Uterus (tissue), 4 donors: ENCODE measurements around the gene IL17F. TPM values are rescaled to one million over a fixed set of nuclear protein-coding genes. Genes with fewer than 3 reads are reported as not detected.

Source experiments
- DNase-seq, 2 donors: peaks; one replicate each; pipeline ENCODE4 v3.0.0-alpha.2; 2019 to 2020
- H3K27ac ChIP-seq, 2 donors: fragments of 200-600 bp; sonication (generic); 1 replicate in 1 of 2; 2 replicates in 1 of 2; pipeline ENCODE4 v1.5.1; 2016 to 2018
- H3K27me3 ChIP-seq, 2 donors: fragments of 200-600 bp; sonication (generic); one replicate each; pipeline ENCODE4 v1.5.1; 2018 to 2019; ENCODE audit warnings: control low read depth in 1 of 2
- H3K36me3 ChIP-seq, 2 donors: fragments of 200-600 bp; sonication (generic); one replicate each; pipeline ENCODE4 v1.5.1; 2019; ENCODE audit warnings: control low read depth in 1 of 2
- H3K4me1 ChIP-seq, 2 donors: fragments of 200-600 bp; sonication (generic); one replicate each; pipeline ENCODE4 v1.5.1; 2018 to 2019; ENCODE audit warnings: control low read depth in 1 of 2
- H3K4me3 ChIP-seq, 2 donors: fragments of 200-600 bp; sonication (generic); 1 replicate in 1 of 2; 2 replicates in 1 of 2; pipeline ENCODE4 v1.5.1; 2018 to 2019; ENCODE audit warnings: mild to moderate bottlenecking in 1 of 2
- H3K9me3 ChIP-seq, 2 donors: fragments of 200-600 bp; sonication (generic); one replicate each; pipeline ENCODE4 v1.5.1; 2019; ENCODE audit warnings: control low read depth in 1 of 2
- POLR2A ChIP-seq, 2 donors: fragments of 450-650 bp; IDR thresholded peaks; one replicate each; pipeline ENCODE4 v1.6.1; 2016; ENCODE audit warnings: antibody characterized with exemption in 2 of 2, mild to moderate bottlenecking in 1 of 2, moderate library complexity in 1 of 2
- intact Hi-C: fragments of 100-400 bp; cut with DNase I; formaldehyde crosslinking; loops from one replicate; pipeline ENCODE4 v1.15.1; 2023; ENCODE audit warnings: low total_unique reads
- total RNA-seq, 4 donors: library from RNA; depleted of rRNA in 3 of 4; stranded (reverse); fragments of >200 nt in 3 of 4; gene quantifications; one replicate each; pipeline versions ENCODE4 v1.1.0 to v1.2.4, GENCODE V29; 2014 to 2023
- TF ChIP-seq, protein P1 (sequence below), 4 experiments: fragments of 200-600 bp in 2 of 4; fragments of 450-650 bp in 2 of 4; sonication (generic) in 2 of 4; IDR thresholded peaks; one replicate each; pipeline ENCODE4 v1.5.1; 2016 to 2019; ENCODE audit warnings: antibody characterized with exemption in 4 of 4, mild to moderate bottlenecking in 2 of 4, moderate library complexity in 1 of 4
- donor health status: DM: yes; HTN: yes; CAD: no.

Gene IL17F
- total RNA-seq, 4 donors from 2014 or later = not detected

DNA sequence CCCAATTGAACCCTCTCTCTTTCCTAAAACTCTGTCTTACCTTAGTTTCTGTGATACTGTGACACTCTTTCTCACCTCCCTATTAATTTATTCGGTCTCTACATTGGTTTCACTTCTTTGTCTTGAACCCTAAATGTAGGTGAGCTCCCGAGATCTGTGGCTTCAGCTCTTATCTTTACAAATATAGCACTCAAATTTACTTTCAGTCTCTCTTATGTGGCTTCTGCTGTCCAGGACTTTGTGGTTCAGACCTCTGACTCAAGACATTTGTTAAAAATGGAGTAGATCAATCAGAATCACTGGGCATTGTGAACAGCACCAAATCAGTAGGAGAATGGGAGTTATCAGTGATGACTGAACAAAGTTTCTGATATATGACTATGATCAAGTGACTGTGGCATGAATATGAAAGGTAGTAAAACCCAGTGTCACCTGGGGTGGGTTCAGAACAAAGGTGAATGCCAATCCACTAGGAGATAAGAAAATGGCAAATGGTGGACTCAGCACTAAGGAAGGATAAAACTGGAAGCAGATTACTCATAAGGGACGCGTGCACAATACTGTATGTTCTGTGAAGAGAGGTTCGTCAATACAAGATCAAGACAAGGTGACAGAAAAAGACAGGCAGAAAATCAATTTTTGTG is 27.2 kb downstream of the IL17F start:
- H3K27me3 ChIP-seq = no peaks in the 10 kb centered on the region
- no peak for TF ChIP-seq POLR2A (IDR thresholded peaks at IDR 0.05)
- no peaks in the 10 kb centered on the region for H3K9me3 ChIP-seq
- intact Hi-C loops = no loop called here
- H3K27ac ChIP-seq = no peak overlapping the region
- no peak overlapping the region for H3K4me3 ChIP-seq
- no peak for DNase-seq
- H3K4me1 ChIP-seq = no peaks in the 10 kb centered on the region
- no peaks in the 10 kb centered on the region for H3K36me3 ChIP-seq

DNA sequence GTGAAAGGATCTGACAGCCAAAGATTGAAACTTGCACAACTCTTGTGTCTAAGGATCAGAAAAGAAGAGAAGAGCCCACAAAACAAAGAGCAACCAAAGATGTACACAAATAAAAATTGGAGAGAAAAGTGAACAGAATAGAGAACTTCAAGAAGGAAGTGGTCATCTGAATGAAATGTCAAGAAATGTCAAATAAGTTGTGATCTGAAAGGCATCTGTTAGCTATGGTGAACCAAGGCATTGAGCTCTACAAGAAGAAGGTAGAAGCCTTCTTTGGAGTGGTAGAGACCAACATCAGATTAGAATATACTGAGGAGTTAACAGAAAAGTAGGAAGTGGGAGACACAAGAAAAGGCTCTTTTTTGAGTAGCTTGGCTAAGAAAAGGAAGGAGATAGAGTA is 28.5 kb downstream of the IL17F start:
- H3K4me1 ChIP-seq = no peaks in the 10 kb centered on the region
- no peak for TF ChIP-seq POLR2A (IDR thresholded peaks at IDR 0.05)
- TF ChIP-seq, protein P1, sequence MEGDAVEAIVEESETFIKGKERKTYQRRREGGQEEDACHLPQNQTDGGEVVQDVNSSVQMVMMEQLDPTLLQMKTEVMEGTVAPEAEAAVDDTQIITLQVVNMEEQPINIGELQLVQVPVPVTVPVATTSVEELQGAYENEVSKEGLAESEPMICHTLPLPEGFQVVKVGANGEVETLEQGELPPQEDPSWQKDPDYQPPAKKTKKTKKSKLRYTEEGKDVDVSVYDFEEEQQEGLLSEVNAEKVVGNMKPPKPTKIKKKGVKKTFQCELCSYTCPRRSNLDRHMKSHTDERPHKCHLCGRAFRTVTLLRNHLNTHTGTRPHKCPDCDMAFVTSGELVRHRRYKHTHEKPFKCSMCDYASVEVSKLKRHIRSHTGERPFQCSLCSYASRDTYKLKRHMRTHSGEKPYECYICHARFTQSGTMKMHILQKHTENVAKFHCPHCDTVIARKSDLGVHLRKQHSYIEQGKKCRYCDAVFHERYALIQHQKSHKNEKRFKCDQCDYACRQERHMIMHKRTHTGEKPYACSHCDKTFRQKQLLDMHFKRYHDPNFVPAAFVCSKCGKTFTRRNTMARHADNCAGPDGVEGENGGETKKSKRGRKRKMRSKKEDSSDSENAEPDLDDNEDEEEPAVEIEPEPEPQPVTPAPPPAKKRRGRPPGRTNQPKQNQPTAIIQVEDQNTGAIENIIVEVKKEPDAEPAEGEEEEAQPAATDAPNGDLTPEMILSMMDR (IDR thresholded peaks at IDR 0.05) = no peak
- H3K9me3 ChIP-seq = no peaks in the 10 kb centered on the region
- no peak overlapping the region for H3K27ac ChIP-seq
- no peaks in the 10 kb centered on the region for H3K36me3 ChIP-seq
- no peak for DNase-seq
- H3K4me3 ChIP-seq = no peak overlapping the region
- no peaks in the 10 kb centered on the region for H3K27me3 ChIP-seq
- intact Hi-C loops = no loop called here

DNA sequence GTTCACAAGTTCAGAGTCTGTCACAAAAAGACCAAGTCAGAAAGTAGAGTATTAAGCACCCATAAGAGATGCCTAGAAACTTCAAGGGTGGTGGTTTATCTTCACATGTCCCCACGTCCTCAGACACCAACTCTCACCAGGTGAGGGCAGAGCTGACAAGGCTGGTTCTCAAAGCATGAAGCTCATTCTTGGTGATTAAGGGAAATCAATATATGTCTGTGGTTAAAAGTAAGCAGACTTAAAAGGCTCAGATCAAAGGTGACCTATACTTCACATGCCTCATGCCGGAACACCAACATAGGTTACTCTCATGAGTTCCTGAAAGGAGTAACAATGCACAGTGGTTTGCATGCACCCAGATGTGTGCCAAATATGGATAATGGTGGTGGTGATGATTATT is 31.2 kb downstream of the IL17F start:
- Histone ChIP-seq H3K36me3 (no peaks in the 10 kb centered on the region), H3K4me3 (no peak overlapping the region), H3K4me1 (no peaks in the 10 kb centered on the region), H3K9me3 (no peaks in the 10 kb centered on the region), H3K27ac (no peak overlapping the region), H3K27me3 (no peaks in the 10 kb centered on the region)
- TF ChIP-seq POLR2A (IDR thresholded peaks at IDR 0.05) = no peak
- TF ChIP-seq, protein P1 (IDR thresholded peaks at IDR 0.05) = no peak
- no peak for DNase-seq
- intact Hi-C loops = no loop called here

DNA sequence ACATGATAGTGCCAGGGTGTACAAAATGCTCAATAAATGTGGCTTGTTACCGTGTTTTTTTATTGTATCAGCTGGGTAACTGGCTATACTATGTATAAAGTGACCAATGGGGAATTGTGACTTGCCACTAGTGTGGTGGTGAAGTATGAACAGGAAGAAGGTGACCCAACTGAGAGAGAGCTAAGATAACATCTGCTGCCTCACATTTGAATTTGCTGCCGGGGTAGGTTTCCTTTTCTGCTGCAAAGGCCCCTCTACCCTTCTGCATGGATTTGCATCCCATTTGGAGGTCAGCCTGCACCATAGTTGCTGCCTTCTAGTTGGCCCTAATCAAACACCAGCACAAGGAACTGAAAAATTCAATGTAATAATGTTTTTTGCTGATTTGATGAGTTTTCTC is 34.1 kb downstream of the IL17F start:
- H3K9me3 ChIP-seq = no peaks in the 10 kb centered on the region
- H3K36me3 ChIP-seq = no peaks in the 10 kb centered on the region
- no peak for TF ChIP-seq POLR2A (IDR thresholded peaks at IDR 0.05)
- TF ChIP-seq, protein P1 (IDR thresholded peaks at IDR 0.05) = no peak
- H3K27me3 ChIP-seq = no peaks in the 10 kb centered on the region
- H3K4me3 ChIP-seq = no peak overlapping the region
- no peak for DNase-seq
- intact Hi-C loops = no loop called here
- H3K4me1 ChIP-seq = no peaks in the 10 kb centered on the region
- no peak overlapping the region for H3K27ac ChIP-seq

DNA sequence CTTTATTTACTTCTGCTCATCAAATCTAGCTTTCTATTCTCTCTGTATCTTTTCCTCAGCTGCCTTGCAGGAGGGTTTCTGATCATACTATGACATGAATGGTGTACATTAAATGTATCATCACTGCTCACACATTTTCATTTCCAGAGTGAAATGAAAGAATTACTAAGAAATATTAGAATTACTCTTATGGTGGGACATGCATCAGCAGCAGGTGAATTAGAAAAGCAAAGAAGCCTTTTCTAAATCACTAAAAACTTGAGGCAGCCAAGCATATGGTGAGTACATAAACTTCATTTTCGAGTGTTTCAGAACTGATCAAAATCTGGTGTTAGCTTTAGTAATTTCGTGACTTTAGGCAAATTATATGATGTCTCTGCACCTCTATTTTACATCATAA is 34.5 kb downstream of the IL17F start:
- Histone ChIP-seq H3K27ac (no peak overlapping the region), H3K36me3 (no peaks in the 10 kb centered on the region), H3K9me3 (no peaks in the 10 kb centered on the region), H3K27me3 (no peaks in the 10 kb centered on the region), H3K4me3 (no peak overlapping the region), H3K4me1 (no peaks in the 10 kb centered on the region)
- no peak for TF ChIP-seq POLR2A (IDR thresholded peaks at IDR 0.05)
- TF ChIP-seq, protein P1 (IDR thresholded peaks at IDR 0.05) = no peak
- intact Hi-C loops = no loop called here
- no peak for DNase-seq

DNA sequence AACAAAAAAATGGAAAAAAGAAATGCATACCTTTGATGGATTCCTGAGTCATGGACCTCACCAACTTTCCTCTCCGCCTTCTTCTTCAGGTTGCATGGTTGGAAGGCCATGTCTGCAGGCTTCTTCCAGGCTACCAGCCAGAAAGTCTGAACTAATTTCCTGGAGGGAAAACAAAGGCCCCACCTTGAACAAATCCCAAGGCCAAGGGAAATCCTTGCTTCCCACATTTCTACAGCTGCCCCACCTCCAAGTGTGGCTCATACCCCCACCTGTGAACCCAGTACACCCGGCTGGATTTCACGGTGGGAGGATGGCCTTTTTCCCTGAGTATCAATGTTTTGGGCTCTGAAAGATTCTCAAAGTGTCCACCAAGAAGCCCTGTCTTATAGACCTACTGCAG is 35.7 kb downstream of the IL17F start:
- intact Hi-C loops = no loop called here
- TF ChIP-seq POLR2A (IDR thresholded peaks at IDR 0.05) = no peak
- TF ChIP-seq, protein P1 (IDR thresholded peaks at IDR 0.05) = no peak
- Histone ChIP-seq H3K36me3 (no peaks in the 10 kb centered on the region), H3K4me1 (no peaks in the 10 kb centered on the region), H3K27me3 (no peaks in the 10 kb centered on the region), H3K9me3 (no peaks in the 10 kb centered on the region), H3K27ac (no peak overlapping the region), H3K4me3 (no peak overlapping the region)
- peak in 1 of 2 donors; percentile 15 for DNase-seq
